Daoy (cell line): Measurements from ENCODE around the gene TMEM33. TPM values are rescaled to one million over a fixed set of nuclear protein-coding genes. Genes with fewer than 3 reads are reported as not detected.

Experiments
- DNase-seq: peaks from one replicate; pipeline ENCODE4 v3.0.0-alpha.2; 2015; ENCODE audit warnings: low read depth
- total RNA-seq: library from RNA; depleted of rRNA; stranded (reverse); fragments of >200 nt; shearing (Covaris generic); gene quantifications from 2 replicates; pipeline ENCODE4 v1.2.3, GENCODE V29; 2014; rRNA removed

The TMEM33 gene
- total RNA-seq, 1 experiment from 2014 or later, result 109 TPM

DNA sequence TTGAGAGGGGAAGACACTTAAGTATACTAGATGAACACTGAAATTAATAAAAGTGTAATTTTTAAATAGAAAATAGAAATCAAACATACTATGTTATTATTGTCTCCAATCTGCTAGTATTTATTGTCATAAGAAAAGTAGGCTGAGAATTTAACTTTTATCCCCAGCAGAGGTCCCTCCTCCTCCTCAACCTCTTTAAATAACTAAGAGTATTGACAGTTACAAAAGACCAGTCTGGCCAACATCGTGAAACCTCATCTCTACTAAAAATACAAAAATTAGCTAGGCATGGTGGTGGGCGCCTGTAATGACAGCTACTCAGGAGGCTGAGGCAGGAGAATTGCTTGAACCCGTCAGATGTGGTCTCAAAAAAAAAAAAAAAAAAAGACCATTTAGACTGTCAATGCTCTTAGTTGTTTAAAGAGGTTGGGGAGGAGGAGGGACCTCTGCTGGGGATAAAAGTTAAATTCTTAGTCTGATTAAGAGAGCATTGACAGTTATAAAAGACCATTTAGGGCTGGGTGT lies 59.3 kb downstream of the TMEM33 start:
- DNase-seq, result no peak

DNA sequence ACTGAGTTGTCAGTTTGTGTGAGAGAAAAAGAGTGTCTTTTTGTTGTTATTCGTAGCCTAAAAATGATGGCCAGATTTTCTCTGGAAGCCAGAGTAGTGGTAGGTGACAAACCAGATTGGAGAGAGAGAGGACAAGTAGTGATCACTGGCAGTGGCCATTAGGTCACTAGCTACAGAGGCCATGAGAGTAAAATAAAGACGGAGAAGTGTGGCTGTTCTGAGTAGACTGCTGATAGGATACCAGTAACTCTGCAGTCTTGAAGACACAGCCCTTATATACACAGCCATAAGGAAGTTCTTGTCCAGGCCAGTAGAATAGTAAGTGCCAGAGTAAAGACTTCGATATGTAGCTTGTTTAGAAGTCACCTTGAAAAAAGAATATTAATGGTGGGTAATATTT lies 62.8 kb downstream of the TMEM33 start:
- DNase-seq, result no peak

DNA sequence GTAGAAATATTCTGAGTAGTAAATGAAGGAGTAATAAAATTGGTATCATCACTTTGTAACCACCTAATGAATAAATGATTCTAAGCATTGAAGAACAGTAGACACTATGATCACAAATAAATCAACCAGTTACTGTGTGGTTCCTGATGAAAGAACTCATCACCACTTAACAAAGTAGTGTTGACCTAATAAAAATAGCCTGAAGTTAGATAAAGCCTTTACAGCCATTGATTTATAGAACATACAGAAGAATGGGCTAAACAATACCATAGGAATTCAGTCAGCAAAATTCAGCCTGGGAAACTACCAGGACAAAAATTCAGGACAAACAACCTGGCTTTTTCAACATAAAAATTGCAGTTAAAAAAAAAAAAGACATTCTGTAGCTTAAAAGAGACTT lies 64.1 kb downstream of the TMEM33 start:
- DNase-seq, result no peak

DNA sequence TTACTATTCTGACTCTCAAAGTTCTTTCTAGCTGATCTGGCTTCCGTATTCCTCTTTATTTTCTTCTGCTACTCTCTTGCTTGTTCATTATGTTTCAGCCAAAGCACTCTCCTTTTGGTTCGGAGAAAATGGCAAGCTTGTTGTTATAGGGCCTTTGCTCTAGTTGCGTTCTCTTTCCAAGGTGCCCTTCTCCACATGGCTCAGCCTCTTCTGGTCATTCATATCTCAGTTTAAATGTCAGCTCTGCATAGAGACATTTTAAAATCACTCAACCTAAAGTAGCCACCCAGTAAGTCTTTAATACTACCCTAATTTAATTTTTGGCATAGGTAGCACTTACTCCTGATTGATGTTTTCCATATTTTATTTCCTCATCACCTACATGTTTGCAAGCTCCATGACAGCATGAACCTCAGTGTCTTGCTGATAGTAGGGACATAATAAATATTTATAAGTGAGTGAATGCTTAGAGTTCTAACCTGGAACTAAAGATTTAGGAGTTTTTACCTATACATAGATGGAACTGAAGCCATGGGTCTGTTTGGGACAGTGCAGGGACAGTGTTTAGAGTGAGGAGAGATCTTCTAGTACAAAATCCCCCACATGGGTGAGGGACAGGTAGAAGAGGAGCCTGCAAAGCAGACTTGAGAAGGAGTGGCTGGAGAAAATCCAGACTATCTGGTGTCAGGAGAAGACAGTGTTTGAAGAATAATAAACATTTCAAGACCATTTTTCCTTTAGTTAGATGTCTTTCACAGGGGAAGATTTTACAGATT lies 73.0 kb downstream of the TMEM33 start:
- DNase-seq, result no peak

Other genes starting within 250 kb of the TMEM33 start
- gene PHOX2B, start 186.7 kb upstream of the TMEM33 start, total RNA-seq, result not detected in 2 replicates
- 0.12 and 0.23 TPM in 2 replicates for gene DCAF4L1, start 46.3 kb downstream of the TMEM33 start, total RNA-seq
- gene SLC30A9, start 55.1 kb downstream of the TMEM33 start, total RNA-seq, result 65.0 and 72.1 TPM in 2 replicates
- gene BEND4, start 217.2 kb downstream of the TMEM33 start, total RNA-seq, result 3.9 and 5.5 TPM in 2 replicates